NCI-H1930 (cell line): ENCODE results near the gene DISC1.
"Not testable (repeated sequence)": the region's sequence is repeated elsewhere in the genome, so short reads cannot be mapped to it uniquely, and the experiment has no call there.

Experiments
- DNase-seq, 2 experiments: peaks; one replicate each; lab custom pipeline; 2025; lab: John Stamatoyannopoulos, UW

DISC1 gene

GRCh38 chr1:231626535-231626950 lies at the start of gene DISC1:
Gene DISC1 (plus strand): TSS chr1:231626790. CDS start chr1:231626868, 78 bp downstream.
- DNase-seq, result peak; percentile 60 to 78

- no peak for DNase-seq
Observed at GRCh38 chr1:231576804-231577718, 49.5 kb upstream of the DISC1 start.

- no peak for DNase-seq
Observed at GRCh38 chr1:231580874-231581273, 45.7 kb upstream of the DISC1 start.

GRCh38 chr1:231581859-231582258 lies 44.7 kb upstream of the DISC1 start:
- no peak for DNase-seq

- DNase-seq, result no peak
Observed at GRCh38 chr1:231583376-231583775, 43.2 kb upstream of the DISC1 start.

- DNase-seq, result peak in 1 of 2 experiments; percentile 5
Observed at GRCh38 chr1:231584117-231584516, 42.5 kb upstream of the DISC1 start.

GRCh38 chr1:231584921-231585320 lies 41.7 kb upstream of the DISC1 start:
- DNase-seq, result no peak

GRCh38 chr1:231590453-231591198 lies 36.0 kb upstream of the DISC1 start:
- DNase-seq, result no peak

GRCh38 chr1:231591466-231591865 lies 35.1 kb upstream of the DISC1 start:
- DNase-seq, result no peak

GRCh38 chr1:231592809-231593208 lies 33.8 kb upstream of the DISC1 start:
- no peak for DNase-seq

- not testable (repeated sequence) for DNase-seq
Observed at GRCh38 chr1:231593264-231593663, 33.3 kb upstream of the DISC1 start.

- no peak for DNase-seq
Observed at GRCh38 chr1:231594123-231594522, 32.5 kb upstream of the DISC1 start.

- DNase-seq, result no peak
Observed at GRCh38 chr1:231594749-231595148, 31.8 kb upstream of the DISC1 start.

- no peak for DNase-seq
Observed at GRCh38 chr1:231596337-231596791, 30.2 kb upstream of the DISC1 start.

GRCh38 chr1:231597971-231598370 lies 28.6 kb upstream of the DISC1 start:
- DNase-seq, result no peak

- DNase-seq, result no peak
Observed at GRCh38 chr1:231600458-231600976, 26.1 kb upstream of the DISC1 start.

- no peak for DNase-seq
Observed at GRCh38 chr1:231601824-231602672, 24.5 kb upstream of the DISC1 start.

- DNase-seq, result no peak
Observed at GRCh38 chr1:231602673-231602984, 24.0 kb upstream of the DISC1 start.

GRCh38 chr1:231603598-231604275 lies 22.9 kb upstream of the DISC1 start:
- peak; percentile 32 to 38 for DNase-seq

GRCh38 chr1:231604276-231604621 lies 22.3 kb upstream of the DISC1 start:
- no peak for DNase-seq
